HepG2 (cell line): Measurements from ENCODE around the gene CYB5D1.

ENCODE experiments used
- CTCF ChIP-seq: sonication (generic); formaldehyde crosslinking; IDR thresholded peaks from 2 replicates; pipeline ENCODE4 v1.5.0; 2020; ENCODE audit warnings: mild to moderate bottlenecking, missing genetic modification reagents, moderate library complexity
- EP300 ChIP-seq, 3 experiments: sonication (generic) in 1 of 3; formaldehyde crosslinking in 1 of 3; IDR thresholded peaks; 2 replicates each; pipeline versions ENCODE4 v1.5.1 to v1.6.1; 2011 to 2020; ENCODE audit warnings: low read depth in 2 of 3, low read length in 2 of 3, borderline replicate concordance in 1 of 3, improper control_type of control experiment in 1 of 3, mild to moderate bottlenecking in 1 of 3, missing genetic modification reagents in 1 of 3, moderate library complexity in 1 of 3
- EZH2 ChIP-seq: conservative IDR thresholded peaks from 2 replicates; pipeline ENCODE4 v1.6.1; 2012; ENCODE audit warnings: mild to moderate bottlenecking, low read depth, low read length, moderate library complexity
- GLMP ChIP-seq: sonication (generic); formaldehyde crosslinking; IDR thresholded peaks from 2 replicates; pipeline ENCODE4 v1.9.0; 2021; ENCODE audit warnings: missing genetic modification reagents, mild to moderate bottlenecking, borderline replicate concordance
- POGZ ChIP-seq: sonication (generic); formaldehyde crosslinking; IDR thresholded peaks from 2 replicates; pipeline ENCODE4 v1.4.0; 2020; ENCODE audit warnings: mild to moderate bottlenecking, missing genetic modification reagents
- SP4 ChIP-seq: sonication (generic); formaldehyde crosslinking; IDR thresholded peaks from 2 replicates; pipeline ENCODE4 v1.8.1; 2023; ENCODE audit warnings: mild to moderate bottlenecking, missing genetic modification reagents
- ZNF337 ChIP-seq: sonication (generic); formaldehyde crosslinking; IDR thresholded peaks from 2 replicates; pipeline ENCODE4 v1.5.1; 2020; ENCODE audit warnings: missing genetic modification reagents, low read depth, mild to moderate bottlenecking, borderline replicate concordance
- ZNF383 ChIP-seq: sonication (generic); formaldehyde crosslinking; IDR thresholded peaks from 2 replicates; pipeline ENCODE4 v1.4.0; 2020; ENCODE audit warnings: missing genetic modification reagents, mild to moderate bottlenecking, borderline replicate concordance
- ZNF670 ChIP-seq: sonication (generic); formaldehyde crosslinking; IDR thresholded peaks from 2 replicates; pipeline ENCODE4 v1.8.0; 2022; ENCODE audit warnings: mild to moderate bottlenecking, missing genetic modification reagents, borderline replicate concordance

GRCh38 chr17:7910711-7911110, 52.9 kb downstream of the CYB5D1 start:
- TF ChIP-seq ZNF383 = no peak
- TF ChIP-seq ZNF337 (CRISPR knock-in tag) = no peak
- no peak for TF ChIP-seq EZH2
- no peak for TF ChIP-seq CTCF (CRISPR knock-in tag)
- no peak for TF ChIP-seq GLMP
- TF ChIP-seq EP300 (IDR thresholded peaks at IDR 0.05; ENCODE audit: low read depth in 2 of 2, low read length in 2 of 2) = no peak
- TF ChIP-seq EP300 (CRISPR knock-in tag; IDR thresholded peaks at IDR 0.05; ENCODE audit: borderline replicate concordance) = no peak
- TF ChIP-seq ZNF670 (CRISPR knock-in tag) = no peak
- TF ChIP-seq SP4 (CRISPR knock-in tag) = no peak
- TF ChIP-seq POGZ = no peak
